Measurements from ENCODE around the gene ZNF791. TPM values are rescaled to one million over a fixed set of nuclear protein-coding genes. Genes with fewer than 3 reads are reported as not detected.

ZNF791 gene
- total and polyA plus RNA-seq, 12 donors, result 4.7 to 22.1 (median 16.6) TPM

DNA sequence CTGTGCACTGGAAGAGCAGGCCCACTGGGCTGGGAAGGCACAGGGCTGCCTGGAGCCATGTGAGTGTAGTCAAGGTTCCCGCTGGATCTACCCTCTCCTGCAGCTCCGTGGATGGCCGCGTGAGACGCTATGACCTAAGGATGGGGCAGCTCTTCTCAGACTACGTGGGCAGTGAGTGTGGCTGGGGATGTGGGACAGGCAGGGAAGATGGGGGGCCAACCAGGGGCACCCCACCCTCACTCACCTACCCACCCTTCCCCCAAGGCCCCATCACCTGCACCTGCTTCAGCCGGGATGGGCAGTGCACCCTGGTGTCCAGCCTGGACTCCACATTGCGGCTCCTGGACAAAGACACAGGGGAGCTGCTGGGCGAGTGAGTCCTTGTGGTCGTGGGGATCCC is 62.0 kb downstream of the ZNF791 start:
- 86 to 88% methylated on average over 10 of the region's 10 CpGs for WGBS, 2 donors
- H3K27me3 ChIP-seq, result no peaks in the 10 kb centered on the region
- no peak for ATAC-seq
- intact Hi-C loops (cut with DNase I), result loop anchor here in 6 of 10 donors (2.0 to 10.0 kb wide), 5 partner anchors 32 to 468 kb away; partner anchors contain the start of gene JUNB (in 2 of the 6)
- TF ChIP-seq, protein P1, sequence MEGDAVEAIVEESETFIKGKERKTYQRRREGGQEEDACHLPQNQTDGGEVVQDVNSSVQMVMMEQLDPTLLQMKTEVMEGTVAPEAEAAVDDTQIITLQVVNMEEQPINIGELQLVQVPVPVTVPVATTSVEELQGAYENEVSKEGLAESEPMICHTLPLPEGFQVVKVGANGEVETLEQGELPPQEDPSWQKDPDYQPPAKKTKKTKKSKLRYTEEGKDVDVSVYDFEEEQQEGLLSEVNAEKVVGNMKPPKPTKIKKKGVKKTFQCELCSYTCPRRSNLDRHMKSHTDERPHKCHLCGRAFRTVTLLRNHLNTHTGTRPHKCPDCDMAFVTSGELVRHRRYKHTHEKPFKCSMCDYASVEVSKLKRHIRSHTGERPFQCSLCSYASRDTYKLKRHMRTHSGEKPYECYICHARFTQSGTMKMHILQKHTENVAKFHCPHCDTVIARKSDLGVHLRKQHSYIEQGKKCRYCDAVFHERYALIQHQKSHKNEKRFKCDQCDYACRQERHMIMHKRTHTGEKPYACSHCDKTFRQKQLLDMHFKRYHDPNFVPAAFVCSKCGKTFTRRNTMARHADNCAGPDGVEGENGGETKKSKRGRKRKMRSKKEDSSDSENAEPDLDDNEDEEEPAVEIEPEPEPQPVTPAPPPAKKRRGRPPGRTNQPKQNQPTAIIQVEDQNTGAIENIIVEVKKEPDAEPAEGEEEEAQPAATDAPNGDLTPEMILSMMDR (IDR thresholded peaks at IDR 0.05), result no peak
- H3K9me3 ChIP-seq, result no peaks in the 10 kb centered on the region
- peaks cover 9 to 38% (median 25%) of the 10 kb centered on the region in 9 donors for H3K4me1 ChIP-seq
- peaks cover 0 to 73% (median 45%) of the 10 kb centered on the region in 9 donors for H3K36me3 ChIP-seq
- DNase-seq, result no peak
- H3K27ac ChIP-seq, result no peak overlapping the region
- no peak overlapping the region for H3K4me3 ChIP-seq

DNA sequence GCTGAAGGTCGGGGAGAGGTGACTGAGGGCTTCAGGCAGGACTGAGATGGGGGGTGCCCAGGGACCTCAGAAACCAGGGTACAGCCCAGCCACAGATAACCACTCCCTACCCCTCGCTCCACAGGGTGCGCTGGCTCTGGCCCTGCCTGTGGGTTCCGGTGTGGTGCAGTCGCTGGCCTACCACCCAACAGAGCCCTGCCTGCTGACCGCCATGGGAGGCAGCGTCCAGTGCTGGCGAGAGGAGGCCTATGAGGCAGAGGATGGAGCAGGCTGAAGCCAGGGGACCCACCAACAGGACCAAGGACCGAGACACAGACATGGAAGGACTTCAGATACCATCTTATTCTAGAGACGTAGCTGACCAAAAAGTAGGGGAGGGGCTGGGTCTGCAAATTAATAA is 64.7 kb downstream of the ZNF791 start:
- TF ChIP-seq, protein P1 (IDR thresholded peaks at IDR 0.05), result no peak
- 92 to 93% methylated on average over 10 of the region's 10 CpGs for WGBS, 2 donors

DNA sequence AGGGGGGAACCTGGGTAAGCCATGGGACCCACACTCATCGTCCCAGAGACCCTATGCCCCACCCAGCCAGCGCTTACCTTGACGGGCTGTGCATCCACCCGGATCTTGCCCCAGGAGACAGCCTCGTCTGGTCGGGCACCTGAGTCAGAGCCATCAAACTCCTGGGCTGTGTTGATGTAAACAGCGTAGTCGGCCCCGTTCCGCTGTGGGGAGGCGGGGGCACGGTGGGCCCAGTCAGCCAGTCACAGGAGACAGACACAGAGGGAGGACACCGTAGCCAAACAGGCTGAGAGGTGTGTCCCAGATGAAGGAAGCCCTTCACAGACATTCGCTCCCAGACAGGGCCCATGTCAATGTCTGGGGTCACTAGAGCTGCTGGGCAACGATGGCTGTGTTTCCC is 65.2 kb downstream of the ZNF791 start:
- ATAC-seq (peak in 1 of 8 donors; percentile 9), DNase-seq (no peak)
- no peaks in the 10 kb centered on the region for H3K9me3 ChIP-seq
- TF ChIP-seq, protein P1 (IDR thresholded peaks at IDR 0.05), result no peak
- no peak overlapping the region for H3K27ac ChIP-seq
- no peak overlapping the region for H3K4me3 ChIP-seq
- H3K27me3 ChIP-seq, result no peaks in the 10 kb centered on the region
- peaks cover 0 to 29% (median 13%) of the 10 kb centered on the region in 9 donors for H3K4me1 ChIP-seq
- 90% methylated on average over 15 of the region's 15 CpGs for WGBS, 2 donors
- peaks cover 0 to 91% (median 65%) of the 10 kb centered on the region in 9 donors for H3K36me3 ChIP-seq
- intact Hi-C loops (cut with DNase I), result loop anchor here in 6 of 10 donors (2.0 to 10.0 kb wide), 6 partner anchors 111 to 471 kb away; partner anchors contain the start of gene JUNB (in 2 of the 6)

More for the DNA sequence above, 64.7 kb downstream of the ZNF791 start:
- Histone ChIP-seq H3K36me3 (peaks cover 0 to 93% (median 65%) of the 10 kb centered on the region in 9 donors), H3K27me3 (no peaks in the 10 kb centered on the region), H3K4me3 (no peak overlapping the region), H3K4me1 (peaks cover 2 to 29% (median 12%) of the 10 kb centered on the region in 9 donors), H3K9me3 (no peaks in the 10 kb centered on the region), H3K27ac (no peak overlapping the region)
- no peak for DNase-seq
- peak in 1 of 8 donors; percentile 7 for ATAC-seq
- intact Hi-C loops (cut with DNase I), result loop anchor here in 5 of 10 donors (5.0 to 10.0 kb wide), 5 partner anchors 111 to 471 kb away; partner anchors contain the start of gene JUNB (in 2 of the 5)

DNA sequence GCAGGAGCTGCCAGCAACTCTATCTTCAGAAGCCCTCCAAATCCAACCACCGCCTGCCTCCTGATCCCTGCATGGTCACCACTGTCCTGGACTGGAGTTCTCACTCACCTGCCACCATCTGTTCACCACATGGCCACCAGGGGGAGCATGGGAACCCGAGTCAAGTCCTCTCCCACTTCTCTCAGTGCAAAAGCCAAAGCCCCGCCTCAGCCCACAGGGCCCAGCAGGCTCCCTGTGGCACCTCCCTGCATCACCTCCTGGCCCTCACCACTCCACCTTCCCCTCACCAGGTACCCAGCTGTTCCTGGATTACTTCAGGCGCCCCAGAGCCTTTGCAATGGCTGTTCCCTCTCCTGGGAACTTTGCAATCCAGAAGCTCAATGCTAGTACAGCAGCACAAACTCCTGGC is 65.7 kb downstream of the ZNF791 start:
- TF ChIP-seq, protein P1 (IDR thresholded peaks at IDR 0.05), result peak; percentile 56 to 89 (median 83)
- peaks cover 0 to 89% (median 65%) of the 10 kb centered on the region in 9 donors for H3K36me3 ChIP-seq
- WGBS, 2 donors, result 15 to 21% methylated on average over 4 of the region's 4 CpGs
- H3K9me3 ChIP-seq, result no peaks in the 10 kb centered on the region
- peaks cover 0 to 28% (median 13%) of the 10 kb centered on the region in 9 donors for H3K4me1 ChIP-seq
- H3K27ac ChIP-seq, result no peak overlapping the region
- H3K27me3 ChIP-seq, result no peaks in the 10 kb centered on the region
- DNase-seq, result peak; percentile 83
- no peak overlapping the region for H3K4me3 ChIP-seq
- peak; percentile 13 to 55 (median 38) for ATAC-seq
- intact Hi-C loops (cut with DNase I), result loop anchor here in 6 of 10 donors (2.0 to 10.0 kb wide), 6 partner anchors 112 to 472 kb away; partner anchors contain the start of gene JUNB (in 2 of the 6)

All from heart right ventricle (tissue), 16 donors.